Measurements from ENCODE around the gene DBN1. TPM values are rescaled to one million over a fixed set of nuclear protein-coding genes. Genes with fewer than 3 reads are reported as not detected.
A peak's percentile ranks its signal among the peaks of the same experiment; 100 is the strongest.

Gene DBN1
- total RNA-seq (2021; fragmentation: NEBNext Ultra II Directional; extraction: Animal tissue kit (Norgen Biotek cat#: 25700)), result 100 to 1,000 TPM; 346 to 394 (median 358) TPM
- long read RNA-seq, transcript DBN1-202 (14 exons, 2,995 nt), result major isoform, 282 of 386 reads
- long read RNA-seq, partial matches to known transcripts, result 49 of 386 reads
- long read RNA-seq, other reads (novel, unspliced or antisense), result 50 of 386 reads

- Mint-ChIP-seq H3K4me1 (ENCODE audit: low read depth) (peaks cover 78% of the 10 kb centered on the region), H3K9me3 (peaks cover 4% of the 10 kb centered on the region; the same call in 1 of the 2 replicates), H3K27me3 (ENCODE audit: insufficient read depth) (peaks cover 51% of the 10 kb centered on the region), H3K4me3 (peak within 1 kb of the TSS; percentile 92), H3K36me3 (ENCODE audit: low read depth) (peaks cover 10% of the 10 kb centered on the region; the same call in 1 of the 2 replicates), H3K27ac (peak within 1 kb of the TSS; percentile 78)
- no peak for DNase-seq
- TF ChIP-seq, protein P1, sequence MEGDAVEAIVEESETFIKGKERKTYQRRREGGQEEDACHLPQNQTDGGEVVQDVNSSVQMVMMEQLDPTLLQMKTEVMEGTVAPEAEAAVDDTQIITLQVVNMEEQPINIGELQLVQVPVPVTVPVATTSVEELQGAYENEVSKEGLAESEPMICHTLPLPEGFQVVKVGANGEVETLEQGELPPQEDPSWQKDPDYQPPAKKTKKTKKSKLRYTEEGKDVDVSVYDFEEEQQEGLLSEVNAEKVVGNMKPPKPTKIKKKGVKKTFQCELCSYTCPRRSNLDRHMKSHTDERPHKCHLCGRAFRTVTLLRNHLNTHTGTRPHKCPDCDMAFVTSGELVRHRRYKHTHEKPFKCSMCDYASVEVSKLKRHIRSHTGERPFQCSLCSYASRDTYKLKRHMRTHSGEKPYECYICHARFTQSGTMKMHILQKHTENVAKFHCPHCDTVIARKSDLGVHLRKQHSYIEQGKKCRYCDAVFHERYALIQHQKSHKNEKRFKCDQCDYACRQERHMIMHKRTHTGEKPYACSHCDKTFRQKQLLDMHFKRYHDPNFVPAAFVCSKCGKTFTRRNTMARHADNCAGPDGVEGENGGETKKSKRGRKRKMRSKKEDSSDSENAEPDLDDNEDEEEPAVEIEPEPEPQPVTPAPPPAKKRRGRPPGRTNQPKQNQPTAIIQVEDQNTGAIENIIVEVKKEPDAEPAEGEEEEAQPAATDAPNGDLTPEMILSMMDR (IDR thresholded peaks at IDR 0.05), result no peak
These were observed at the start of gene DBN1 for GRCh38 chr5:177473443-177474001. Gene DBN1, minus strand, starts transcription at chr5:177473634. Its CDS starts 113 bp downstream, at chr5:177473521.

DNA sequence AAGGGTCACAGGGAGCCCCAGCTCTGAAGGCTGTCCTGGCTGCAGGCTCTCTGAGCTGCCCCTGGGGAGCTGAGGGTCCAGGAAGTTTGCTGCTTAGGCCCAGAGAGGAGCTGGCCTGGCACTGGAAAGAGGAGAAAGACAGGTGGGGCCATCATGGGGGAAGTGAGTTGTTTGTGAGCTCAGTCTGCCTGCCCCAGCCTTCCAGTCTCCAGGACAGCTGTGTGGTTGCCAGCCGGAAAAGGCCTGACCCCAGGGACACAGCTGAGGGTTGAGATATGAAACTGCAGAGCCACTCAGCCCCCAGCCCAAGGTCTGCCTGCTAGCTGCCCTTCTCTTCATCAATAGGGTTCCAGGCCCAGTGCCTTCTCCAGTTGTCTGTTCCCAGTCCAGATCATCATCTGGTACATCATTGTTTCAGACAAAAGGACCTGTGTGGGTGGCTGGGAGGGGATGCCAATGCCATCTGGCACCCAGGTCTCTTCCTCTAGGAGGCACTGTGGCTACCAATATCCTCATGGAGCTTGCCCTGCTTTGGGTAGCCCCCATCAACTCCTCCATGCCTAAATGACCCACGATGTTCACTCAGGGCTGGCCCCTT is 47.6 kb upstream of the DBN1 start:
- Mint-ChIP-seq H3K9me3 (no peaks in the 10 kb centered on the region), H3K4me1 (ENCODE audit: low read depth) (peaks cover 12% of the 10 kb centered on the region), H3K27me3 (ENCODE audit: insufficient read depth) (peaks cover 2% of the 10 kb centered on the region), H3K4me3 (no peak overlapping the region), H3K27ac (no peak overlapping the region; the same call in 1 of the 2 replicates), H3K36me3 (ENCODE audit: low read depth) (peaks cover 14% of the 10 kb centered on the region)
- DNase-seq, result no peak
- TF ChIP-seq, protein P1 (IDR thresholded peaks at IDR 0.05), result peak; percentile 40; the same call in 1 of the 2 replicates

- Mint-ChIP-seq H3K4me1 (ENCODE audit: low read depth) (peaks cover 20% of the 10 kb centered on the region), H3K27ac (peak overlapping the region; percentile 22; the same call in 1 of the 2 replicates), H3K36me3 (ENCODE audit: low read depth) (peaks cover 21% of the 10 kb centered on the region), H3K27me3 (ENCODE audit: insufficient read depth) (peaks cover 2% of the 10 kb centered on the region), H3K9me3 (no peaks in the 10 kb centered on the region), H3K4me3 (no peak overlapping the region)
- no peak for DNase-seq
- TF ChIP-seq, protein P1 (IDR thresholded peaks at IDR 0.05), result no peak
These were observed 46.8 kb upstream of the DBN1 start for GRCh38 chr5:177520271-177520670.

DNA sequence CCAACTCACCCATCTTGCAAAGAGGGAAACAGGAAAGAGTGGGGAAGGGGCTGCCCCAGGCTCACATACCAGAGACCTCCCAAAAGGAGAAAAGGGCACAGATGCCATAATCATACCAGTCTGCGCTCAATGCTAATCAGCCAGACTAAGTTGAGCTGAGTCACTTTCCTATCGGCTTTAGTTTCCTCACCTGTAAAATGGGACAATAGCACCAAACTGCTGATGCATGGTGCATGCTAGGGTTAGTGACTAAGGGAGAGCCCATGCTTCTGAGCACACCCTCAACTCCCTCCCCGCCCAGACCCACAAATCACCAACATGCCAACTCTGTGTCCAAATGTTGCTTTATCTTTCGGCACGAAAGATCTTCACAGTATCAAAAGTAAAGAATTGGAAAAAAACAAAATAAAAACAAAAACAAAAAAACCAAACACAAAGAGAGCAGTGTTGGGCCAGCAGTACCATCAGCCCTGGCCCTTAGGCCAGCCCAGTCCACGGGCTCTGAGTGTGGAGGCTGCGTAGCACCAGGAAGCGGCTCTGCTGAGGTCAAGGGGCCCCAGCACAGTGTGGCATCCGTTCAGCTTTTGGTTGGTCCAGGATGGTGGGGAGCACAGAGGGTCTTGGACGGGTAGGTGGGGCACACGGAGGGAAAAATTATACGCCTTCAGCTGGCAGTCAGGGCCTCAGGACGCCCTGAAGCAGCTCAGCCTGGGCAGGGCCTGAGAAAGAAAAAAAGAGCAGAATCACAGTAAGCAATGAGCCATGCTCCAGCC is 46.2 kb upstream of the DBN1 start:
- Mint-ChIP-seq H3K27me3 (ENCODE audit: insufficient read depth) (peaks cover 2% of the 10 kb centered on the region), H3K27ac (no peak overlapping the region; the same call in 1 of the 2 replicates)

More for the DNA sequence above, 46.2 kb upstream of the DBN1 start:
- Mint-ChIP-seq H3K9me3 (no peaks in the 10 kb centered on the region), H3K4me3 (no peak overlapping the region; the same call in 1 of the 2 replicates), H3K36me3 (ENCODE audit: low read depth) (peaks cover 23% of the 10 kb centered on the region), H3K4me1 (ENCODE audit: low read depth) (peaks cover 23% of the 10 kb centered on the region)
- DNase-seq, result no peak
- TF ChIP-seq, protein P1 (IDR thresholded peaks at IDR 0.05), result no peak

Measured in HFFc6 (cell line).